Panc1 (cell line): ENCODE data around the gene EXTL1. TPM values are rescaled to one million over a fixed set of nuclear protein-coding genes. Genes with fewer than 3 reads are reported as not detected.

Experiments used
- ATAC-seq: fragments of 200-7000 bp; cut with Tn5 transposase; 2 replicates; pipeline ENCODE4 v1.9.1; 2020; ENCODE audit warnings: mild to moderate bottlenecking, moderate library complexity
- BruUV-seq: library from RNA; stranded (reverse); fragments of 400-500 nt; replicated peaks from 2 replicates; lab custom pipeline; 2021; lab: Mats Ljungman, UMichigan
- CTCF ChIA-PET: fragments of 300-600 bp; sonication (Branson Sonifier 250); formaldehyde crosslinking; loops from one replicate; lab custom pipeline; 2022; ENCODE audit warnings: antibody characterized with exemption; lab: Charles Lee
- POLR2A ChIA-PET: fragments of 300-600 bp; sonication (Branson Sonifier 250); formaldehyde crosslinking; loops from one replicate; lab custom pipeline; 2022; ENCODE audit warnings: antibody characterized with exemption; lab: Charles Lee
- DNase-seq: peaks from one replicate; pipeline ENCODE4 v3.0.0-alpha.2; 2010; ENCODE audit warnings: low read depth, low spot score
- H3K27ac ChIP-seq: 2 replicates; pipeline ENCODE4 v1.5.1; 2011; ENCODE audit warnings: mild to moderate bottlenecking, low read length, inconsistent platforms
- H3K27me3 ChIP-seq: fragments of 200-500 bp; sonication (Bioruptor generic); 2 replicates; pipeline ENCODE4 v1.6.0; 2014; ENCODE audit warnings: low read length, inconsistent platforms; ENCODE audit not compliant: control insufficient read depth, insufficient read depth
- H3K36me3 ChIP-seq: fragments of 200-500 bp; sonication (Bioruptor generic); 2 replicates; pipeline ENCODE4 v1.5.1; 2014; ENCODE audit warnings: inconsistent platforms, mild to moderate bottlenecking, low read length, moderate library complexity; ENCODE audit not compliant: control insufficient read depth, insufficient read depth
- H3K4me1 ChIP-seq: 2 replicates; pipeline ENCODE4 v1.5.1; 2011; ENCODE audit warnings: inconsistent platforms, mild to moderate bottlenecking, low read length, moderate library complexity; ENCODE audit not compliant: control insufficient read depth, insufficient read depth
- H3K4me3 ChIP-seq, 2 experiments: 2 replicates each; pipeline ENCODE4 v1.5.1; 2011 to 2012; ENCODE audit warnings: low read depth in 2 of 2, low read length in 2 of 2, mild to moderate bottlenecking in 2 of 2, inconsistent platforms in 1 of 2, moderate library complexity in 1 of 2
- H3K9me3 ChIP-seq: fragments of 200-500 bp; sonication (Bioruptor generic); 2 replicates; pipeline ENCODE4 v1.5.1; 2014; ENCODE audit warnings: low read depth, mild to moderate bottlenecking, inconsistent platforms, low read length, moderate library complexity; ENCODE audit not compliant: control insufficient read depth, insufficient read depth
- POLR2AphosphoS5 ChIP-seq: IDR thresholded peaks from 2 replicates; pipeline ENCODE4 v1.6.1; 2012; ENCODE audit warnings: mild to moderate bottlenecking, low read depth, low read length, moderate library complexity
- SIN3A ChIP-seq: IDR thresholded peaks from 2 replicates; pipeline ENCODE4 v1.6.1; 2012; ENCODE audit warnings: low read depth, mild to moderate bottlenecking, low read length, moderate library complexity, borderline replicate concordance; ENCODE audit not compliant: insufficient read depth
- TCF7L2 ChIP-seq: IDR thresholded peaks from 2 replicates; pipeline ENCODE4 v1.6.1; 2011; ENCODE audit warnings: mild to moderate bottlenecking, low read depth, low read length, inconsistent platforms
- in situ Hi-C: cut with HindIII; loops from 2 replicates; pipeline ENCODE4 v1.10.0; 2016; ENCODE audit warnings: low sequenced_read_pairs, low pct_unique_long_range_greater_than_20kb
- intact Hi-C: fragments of 100-400 bp; cut with micrococcal nuclease; formaldehyde crosslinking; loops from one replicate; pipeline ENCODE4 v1.10.0; 2022; ENCODE audit not compliant: unreplicated experiment
- total RNA-seq: library from RNA; stranded (reverse); gene quantifications from one replicate; pipeline ENCODE4 v1.2.1, GENCODE V29; 2021; ENCODE audit not compliant: unreplicated experiment
- TF ChIP-seq, protein P1 (sequence below): fragments of 450-650 bp; IDR thresholded peaks from 2 replicates; pipeline ENCODE4 v1.5.1; 2017; ENCODE audit warnings: mild to moderate bottlenecking
- TF ChIP-seq, protein P2 (sequence below), 2 experiments: IDR thresholded peaks; 2 replicates each; pipeline ENCODE4 v1.6.1; 2011 to 2012; ENCODE audit warnings: low read depth in 2 of 2, control low read depth in 1 of 2, low read length in 1 of 2, mild to moderate bottlenecking in 1 of 2, moderate library complexity in 1 of 2; ENCODE audit not compliant: insufficient read depth in 1 of 2

EXTL1 gene
- total RNA-seq, 1 experiment from 2014 or later: 0.10 TPM

DNA sequence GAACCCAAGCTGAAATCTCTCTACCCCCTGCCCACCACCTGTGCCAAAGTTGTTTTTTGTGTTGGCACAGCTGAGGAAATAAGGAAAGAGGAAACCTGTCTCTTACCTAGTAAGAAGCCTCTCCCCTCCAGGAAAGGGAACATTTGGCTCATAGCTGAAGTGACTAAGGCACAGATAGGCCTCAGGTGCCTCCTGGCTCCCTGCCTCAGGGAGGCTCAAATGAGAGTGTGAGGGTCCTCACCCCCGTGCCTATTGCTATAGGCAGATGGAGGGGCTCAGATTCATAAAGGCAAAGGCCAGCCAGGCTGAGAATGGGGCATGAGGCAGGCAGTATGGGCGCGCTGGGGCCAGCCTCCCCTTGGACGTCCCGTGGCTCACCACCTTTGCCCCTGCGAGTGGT lies 16.9 kb downstream of the EXTL1 start:
- no peak for DNase-seq
- TF ChIP-seq POLR2AphosphoS5 (no peak), TCF7L2 (no peak), SIN3A (no peak)
- TF ChIP-seq, protein P1, sequence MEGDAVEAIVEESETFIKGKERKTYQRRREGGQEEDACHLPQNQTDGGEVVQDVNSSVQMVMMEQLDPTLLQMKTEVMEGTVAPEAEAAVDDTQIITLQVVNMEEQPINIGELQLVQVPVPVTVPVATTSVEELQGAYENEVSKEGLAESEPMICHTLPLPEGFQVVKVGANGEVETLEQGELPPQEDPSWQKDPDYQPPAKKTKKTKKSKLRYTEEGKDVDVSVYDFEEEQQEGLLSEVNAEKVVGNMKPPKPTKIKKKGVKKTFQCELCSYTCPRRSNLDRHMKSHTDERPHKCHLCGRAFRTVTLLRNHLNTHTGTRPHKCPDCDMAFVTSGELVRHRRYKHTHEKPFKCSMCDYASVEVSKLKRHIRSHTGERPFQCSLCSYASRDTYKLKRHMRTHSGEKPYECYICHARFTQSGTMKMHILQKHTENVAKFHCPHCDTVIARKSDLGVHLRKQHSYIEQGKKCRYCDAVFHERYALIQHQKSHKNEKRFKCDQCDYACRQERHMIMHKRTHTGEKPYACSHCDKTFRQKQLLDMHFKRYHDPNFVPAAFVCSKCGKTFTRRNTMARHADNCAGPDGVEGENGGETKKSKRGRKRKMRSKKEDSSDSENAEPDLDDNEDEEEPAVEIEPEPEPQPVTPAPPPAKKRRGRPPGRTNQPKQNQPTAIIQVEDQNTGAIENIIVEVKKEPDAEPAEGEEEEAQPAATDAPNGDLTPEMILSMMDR: no peak
- TF ChIP-seq, protein P2, sequence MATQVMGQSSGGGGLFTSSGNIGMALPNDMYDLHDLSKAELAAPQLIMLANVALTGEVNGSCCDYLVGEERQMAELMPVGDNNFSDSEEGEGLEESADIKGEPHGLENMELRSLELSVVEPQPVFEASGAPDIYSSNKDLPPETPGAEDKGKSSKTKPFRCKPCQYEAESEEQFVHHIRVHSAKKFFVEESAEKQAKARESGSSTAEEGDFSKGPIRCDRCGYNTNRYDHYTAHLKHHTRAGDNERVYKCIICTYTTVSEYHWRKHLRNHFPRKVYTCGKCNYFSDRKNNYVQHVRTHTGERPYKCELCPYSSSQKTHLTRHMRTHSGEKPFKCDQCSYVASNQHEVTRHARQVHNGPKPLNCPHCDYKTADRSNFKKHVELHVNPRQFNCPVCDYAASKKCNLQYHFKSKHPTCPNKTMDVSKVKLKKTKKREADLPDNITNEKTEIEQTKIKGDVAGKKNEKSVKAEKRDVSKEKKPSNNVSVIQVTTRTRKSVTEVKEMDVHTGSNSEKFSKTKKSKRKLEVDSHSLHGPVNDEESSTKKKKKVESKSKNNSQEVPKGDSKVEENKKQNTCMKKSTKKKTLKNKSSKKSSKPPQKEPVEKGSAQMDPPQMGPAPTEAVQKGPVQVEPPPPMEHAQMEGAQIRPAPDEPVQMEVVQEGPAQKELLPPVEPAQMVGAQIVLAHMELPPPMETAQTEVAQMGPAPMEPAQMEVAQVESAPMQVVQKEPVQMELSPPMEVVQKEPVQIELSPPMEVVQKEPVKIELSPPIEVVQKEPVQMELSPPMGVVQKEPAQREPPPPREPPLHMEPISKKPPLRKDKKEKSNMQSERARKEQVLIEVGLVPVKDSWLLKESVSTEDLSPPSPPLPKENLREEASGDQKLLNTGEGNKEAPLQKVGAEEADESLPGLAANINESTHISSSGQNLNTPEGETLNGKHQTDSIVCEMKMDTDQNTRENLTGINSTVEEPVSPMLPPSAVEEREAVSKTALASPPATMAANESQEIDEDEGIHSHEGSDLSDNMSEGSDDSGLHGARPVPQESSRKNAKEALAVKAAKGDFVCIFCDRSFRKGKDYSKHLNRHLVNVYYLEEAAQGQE (IDR thresholded peaks at IDR 0.05; ENCODE audit: insufficient read depth in 1 of 2, low read depth in 2 of 2, low read length in 1 of 2): no peak
- Histone ChIP-seq H3K4me3 (no peak overlapping the region), H3K27me3 (no peaks in the 10 kb centered on the region), H3K9me3 (no peaks in the 10 kb centered on the region), H3K27ac (no peak overlapping the region), H3K4me1 (peaks cover 14% of the 10 kb centered on the region), H3K36me3 (peaks cover 2% of the 10 kb centered on the region; the same call in 1 of the 2 replicates)
- POLR2A ChIA-PET: interaction anchor here (0.6 kb wide), 1 partner anchor 175 kb away, joined by 8 read pairs; no protein-coding TSS in a partner anchor
- no peak for ATAC-seq
- BruUV-seq: no TSS peak
- in situ Hi-C loops: no loop called here
- intact Hi-C loops: loop anchor here (5.0 to 10.0 kb wide), 3 partner anchors 56 to 109 kb away; partner anchors contain the start of gene PDIK1L
- CTCF ChIA-PET: no interaction called here

DNA sequence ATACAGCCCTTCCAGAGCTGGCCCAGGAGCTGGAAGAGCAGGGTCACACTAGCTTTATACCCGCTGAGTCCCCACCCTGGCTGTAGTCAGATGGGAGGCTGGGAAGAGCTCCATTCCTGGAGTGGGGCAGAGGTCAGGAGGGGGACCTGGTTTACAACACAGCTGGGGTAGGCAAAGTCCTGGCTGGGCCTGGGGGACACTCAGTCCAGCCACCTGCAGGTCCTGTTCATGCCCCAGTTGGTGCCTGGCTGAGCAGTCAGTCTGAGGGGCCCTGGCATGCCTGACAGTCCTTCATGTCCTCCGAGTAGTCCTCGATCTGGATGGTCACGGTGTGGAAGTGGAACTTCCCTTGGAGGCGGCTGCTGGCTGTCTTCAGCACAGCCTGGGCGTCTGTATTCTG lies 17.3 kb downstream of the EXTL1 start:
- peaks cover 2% of the 10 kb centered on the region; the same call in 1 of the 2 replicates for H3K36me3 ChIP-seq
- ATAC-seq (no peak), DNase-seq (no peak)
- no peak overlapping the region for H3K27ac ChIP-seq
- in situ Hi-C loops (no loop called here), intact Hi-C loops (loop anchor here (5.0 to 10.0 kb wide), 3 partner anchors 56 to 108 kb away; partner anchors contain the start of gene PDIK1L)
- H3K4me3 ChIP-seq: no peak overlapping the region
- no peaks in the 10 kb centered on the region for H3K27me3 ChIP-seq
- POLR2A ChIA-PET: no interaction called here
- TF ChIP-seq SIN3A (no peak), POLR2AphosphoS5 (no peak), TCF7L2 (no peak)
- H3K9me3 ChIP-seq: no peaks in the 10 kb centered on the region
- CTCF ChIA-PET: no interaction called here
- peaks cover 14% of the 10 kb centered on the region for H3K4me1 ChIP-seq
- BruUV-seq: no TSS peak

DNA sequence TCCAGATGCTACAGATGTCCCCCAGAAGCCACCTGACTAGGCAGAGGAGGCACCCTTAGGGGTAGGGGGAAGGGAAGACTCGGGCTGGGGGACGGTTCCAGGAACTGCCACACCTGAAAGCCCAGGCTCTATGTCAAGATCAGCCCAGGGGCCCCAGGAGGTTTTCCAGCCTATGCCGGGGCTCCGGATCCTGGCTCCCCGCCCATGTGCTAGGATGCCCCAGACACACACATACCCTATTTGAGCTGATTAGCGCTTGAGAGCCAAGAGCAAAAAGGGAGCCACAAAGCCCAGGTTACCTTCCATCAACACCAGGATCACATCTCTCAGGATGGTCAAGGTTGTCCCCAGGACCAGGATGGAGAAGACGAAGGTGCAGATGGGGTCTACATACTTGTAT lies 19.8 kb downstream of the EXTL1 start:
- in situ Hi-C loops: no loop called here
- TF ChIP-seq POLR2AphosphoS5 (no peak), TCF7L2 (no peak), SIN3A (no peak)
- TF ChIP-seq, protein P1: no peak
- TF ChIP-seq, protein P2 (IDR thresholded peaks at IDR 0.05; ENCODE audit: insufficient read depth in 1 of 2, low read depth in 2 of 2, low read length in 1 of 2): no peak
- ChIA-PET CTCF (no interaction called here), POLR2A (no interaction called here)
- Histone ChIP-seq H3K4me3 (no peak overlapping the region), H3K36me3 (no peaks in the 10 kb centered on the region), H3K4me1 (peaks cover 8% of the 10 kb centered on the region), H3K27ac (no peak overlapping the region), H3K9me3 (no peaks in the 10 kb centered on the region), H3K27me3 (peaks cover 1% of the 10 kb centered on the region; the same call in 1 of the 2 replicates)
- intact Hi-C loops: no loop called here
- no peak for DNase-seq
- ATAC-seq: no peak
- no TSS peak for BruUV-seq
